Measurements from ENCODE around the gene VSIR.

The VSIR gene

DNA sequence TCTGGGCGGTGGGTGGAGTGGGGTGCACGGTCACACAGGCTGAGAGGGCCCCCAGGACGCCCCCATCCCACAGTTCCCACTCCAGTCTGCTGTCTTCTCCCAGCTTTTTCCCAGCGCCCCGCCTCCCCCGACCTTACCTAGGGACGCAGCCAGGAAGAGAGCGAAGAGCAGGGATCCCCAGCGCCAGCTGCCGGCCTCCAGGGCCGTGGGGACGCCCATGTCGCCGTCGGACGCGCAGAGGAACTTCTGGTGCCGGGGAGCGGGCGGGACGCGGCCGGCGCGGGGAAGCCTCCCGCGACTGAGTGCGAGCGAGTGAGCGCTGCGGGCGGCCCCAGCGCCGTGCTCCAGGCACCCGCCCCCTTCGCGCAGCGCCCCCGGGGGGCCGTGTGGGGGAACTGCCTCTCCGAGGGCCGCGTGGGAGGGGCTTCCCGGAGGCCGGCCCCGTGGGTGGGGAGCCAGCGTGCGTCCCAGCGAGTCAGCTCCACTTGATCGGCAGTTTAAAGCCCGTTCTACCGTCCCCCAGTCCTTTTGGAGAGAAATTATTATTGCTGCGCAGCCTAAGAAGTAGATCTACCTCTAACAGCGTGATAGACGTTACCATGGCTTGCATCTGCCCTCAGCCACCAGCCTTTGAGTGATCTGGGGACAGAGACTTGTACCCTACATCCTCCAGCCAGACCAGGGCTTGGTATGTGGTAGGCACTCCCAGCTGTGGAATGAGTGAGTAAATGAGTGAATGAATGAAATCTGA is at the start of gene VSIR:
VSIR (minus strand) TSS at position 300 of the 751 bp plus-strand sequence; CDS start at position 219, 81 bp downstream.
- DNase-seq (ENCODE audit: low read depth in 2 of 2): peak; percentile 90 to 91

DNA sequence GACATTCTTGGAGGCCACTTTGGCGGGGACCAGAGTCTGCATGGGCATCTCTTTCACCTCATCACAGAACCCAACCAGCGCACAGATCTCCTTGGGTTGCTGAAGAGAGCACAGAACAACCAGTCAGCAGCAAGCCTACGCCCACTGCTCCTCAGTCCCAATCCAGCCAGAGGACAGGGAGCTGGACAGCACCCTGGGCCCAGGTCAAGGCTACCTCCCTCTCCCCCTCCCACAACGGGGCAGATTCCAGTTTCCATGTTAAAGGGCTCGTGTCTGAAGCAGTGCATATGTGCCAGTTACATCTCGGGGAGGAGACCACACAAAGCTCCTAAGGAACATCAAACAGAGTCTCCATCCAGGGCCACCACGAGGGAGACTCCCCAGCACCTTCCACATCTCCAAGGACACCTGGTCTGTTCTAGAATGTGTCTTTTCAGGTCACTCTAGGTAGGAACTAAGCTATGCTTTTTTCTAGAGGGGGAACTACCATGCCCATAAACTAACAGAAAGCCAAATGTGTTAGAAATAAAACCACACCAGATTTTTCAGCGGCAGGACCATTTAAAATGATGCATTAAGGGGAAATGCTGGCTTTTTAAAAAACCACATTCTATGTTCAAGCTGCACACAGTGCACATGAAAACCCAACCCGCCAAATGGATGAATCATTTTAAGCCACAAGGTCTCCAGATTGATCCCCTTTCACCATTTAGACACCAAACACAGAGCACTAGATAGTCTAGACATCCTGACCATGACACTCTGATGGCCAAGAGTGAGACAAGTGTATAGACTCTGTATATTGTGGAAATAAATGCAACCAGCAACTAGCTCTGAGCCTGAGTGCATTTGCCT is 48.8 kb upstream of the VSIR start:
- DNase-seq (ENCODE audit: low read depth in 2 of 2): no peak

DNA sequence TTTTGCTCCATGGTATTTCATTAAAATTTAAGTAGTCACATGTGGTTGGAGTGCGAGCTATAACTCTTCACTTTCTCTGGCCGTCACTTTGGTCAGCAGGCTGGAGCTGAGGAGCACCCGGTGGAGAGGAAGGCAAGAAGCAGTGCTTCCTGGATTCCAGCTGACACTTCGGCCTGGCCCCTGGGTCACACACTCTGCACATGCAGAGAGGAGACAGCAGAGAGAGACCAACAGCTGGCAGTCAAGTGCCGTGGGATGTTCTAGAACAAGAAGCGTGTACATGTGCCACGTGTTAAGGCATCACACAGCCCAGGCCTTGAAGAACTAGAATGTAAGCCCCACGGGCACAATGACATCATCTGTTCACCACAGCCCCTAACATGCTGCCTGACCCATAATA is 47.6 kb upstream of the VSIR start:
- no peak for DNase-seq (ENCODE audit: low read depth in 2 of 2)

DNA sequence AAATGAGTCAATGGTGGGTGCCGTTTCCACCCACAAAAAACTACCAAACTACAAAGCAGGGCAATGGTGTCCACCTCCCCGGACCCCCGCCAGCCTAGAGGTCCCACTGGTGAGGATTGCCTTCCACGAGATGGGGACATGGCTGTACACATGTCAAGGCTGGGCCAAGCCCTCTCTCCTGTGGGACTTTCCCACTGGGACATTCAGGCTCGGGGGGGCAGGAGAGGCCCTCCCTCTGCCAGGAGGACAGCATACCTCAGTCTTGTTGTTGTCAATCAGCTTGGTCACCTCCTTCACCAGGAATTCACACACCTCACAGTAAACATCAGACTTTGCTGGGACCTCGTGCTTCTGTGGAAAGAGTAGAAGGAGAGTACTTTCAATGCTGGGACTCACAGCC is 46.7 kb upstream of the VSIR start:
- DNase-seq (ENCODE audit: low read depth in 2 of 2): no peak

DNA sequence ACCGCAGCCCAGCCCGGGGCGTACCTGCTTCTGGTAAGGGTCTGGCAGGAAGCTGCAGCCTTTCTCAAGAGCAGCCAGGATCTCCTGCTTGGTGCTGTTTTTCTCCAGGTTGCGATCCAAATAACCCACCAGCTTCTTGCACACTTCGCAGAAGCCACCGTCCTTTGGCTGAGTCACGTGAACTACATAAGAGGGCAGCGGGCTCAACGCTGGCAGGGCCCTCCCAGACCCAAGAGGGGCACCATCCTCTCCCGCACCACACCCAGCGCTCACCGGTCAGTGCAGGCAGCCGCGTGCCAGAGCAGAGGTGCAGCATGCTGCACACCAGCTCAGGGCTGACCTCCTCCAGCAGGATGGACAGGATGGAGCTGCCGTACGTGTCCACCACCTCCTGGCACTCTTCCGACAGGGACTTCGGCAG is 46.1 kb upstream of the VSIR start:
- DNase-seq (ENCODE audit: low read depth in 2 of 2): no peak

DNA sequence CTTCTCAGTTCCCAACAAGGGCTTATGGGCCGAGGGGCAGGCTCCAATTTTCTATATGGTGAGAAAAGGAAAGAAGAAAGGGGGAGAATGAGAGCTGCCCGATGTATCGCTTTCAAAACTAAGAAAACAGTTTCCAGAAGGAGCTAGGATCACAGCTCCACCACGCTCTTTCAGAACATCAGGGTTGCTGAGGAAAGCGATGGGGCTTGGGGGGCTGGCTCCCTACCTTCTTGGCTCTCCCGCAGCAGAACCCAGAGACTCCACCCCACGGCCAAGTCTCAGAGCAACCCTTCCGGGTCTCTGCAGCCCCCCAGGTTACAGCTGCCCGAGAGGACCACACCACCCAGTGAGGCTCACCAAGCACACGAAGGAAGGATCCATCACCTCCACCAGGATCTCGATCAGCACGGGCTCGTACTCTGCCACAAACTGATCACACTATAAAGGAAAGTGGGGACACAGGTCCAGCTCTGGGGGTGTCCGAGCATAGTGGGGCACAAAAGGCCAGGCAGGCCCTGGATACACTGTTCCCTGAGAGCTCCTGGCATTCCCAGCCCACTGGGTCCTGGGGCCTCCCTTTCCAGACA is 45.4 kb upstream of the VSIR start:
- DNase-seq (ENCODE audit: low read depth in 2 of 2): no peak

DNA sequence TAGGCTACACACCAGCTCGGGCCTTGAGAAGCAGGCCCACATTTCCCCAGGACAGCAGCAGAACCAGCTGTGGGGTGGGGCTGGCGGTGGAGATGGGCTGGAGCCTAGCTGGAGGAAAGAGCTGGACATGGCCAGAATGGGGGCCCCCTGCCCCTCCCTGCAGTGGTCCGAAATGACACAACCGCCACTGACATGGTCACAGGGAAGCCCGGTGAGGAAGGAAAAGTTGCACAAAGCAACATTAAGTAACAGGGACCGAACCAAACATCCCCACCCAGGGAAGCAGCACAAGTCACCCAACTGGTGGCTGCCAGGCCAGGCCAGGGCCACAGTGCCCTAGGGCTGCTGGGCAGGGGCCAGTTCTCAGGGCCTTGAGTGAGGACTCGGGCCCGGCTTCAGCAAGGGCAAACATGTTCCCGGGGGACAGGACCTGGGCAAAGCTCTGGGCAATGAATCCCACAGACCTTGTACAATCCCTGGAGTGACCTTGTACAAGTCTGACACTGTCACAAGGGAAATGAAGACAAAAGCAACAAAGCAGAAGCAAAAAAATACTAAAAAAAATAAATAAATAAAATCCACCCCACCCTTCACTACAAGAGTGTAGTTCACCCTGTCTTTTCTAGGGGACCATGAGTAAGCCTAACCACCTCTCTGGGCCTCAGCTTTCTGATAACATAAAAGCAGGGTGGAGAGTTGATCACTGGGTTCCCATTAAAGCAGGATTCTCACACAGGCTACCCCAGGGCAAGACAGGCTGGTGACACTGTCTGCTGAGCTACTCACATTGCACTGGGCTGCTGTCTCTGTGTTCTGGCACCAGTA is 44.7 kb upstream of the VSIR start:
- DNase-seq (ENCODE audit: low read depth in 2 of 2): no peak

DNA sequence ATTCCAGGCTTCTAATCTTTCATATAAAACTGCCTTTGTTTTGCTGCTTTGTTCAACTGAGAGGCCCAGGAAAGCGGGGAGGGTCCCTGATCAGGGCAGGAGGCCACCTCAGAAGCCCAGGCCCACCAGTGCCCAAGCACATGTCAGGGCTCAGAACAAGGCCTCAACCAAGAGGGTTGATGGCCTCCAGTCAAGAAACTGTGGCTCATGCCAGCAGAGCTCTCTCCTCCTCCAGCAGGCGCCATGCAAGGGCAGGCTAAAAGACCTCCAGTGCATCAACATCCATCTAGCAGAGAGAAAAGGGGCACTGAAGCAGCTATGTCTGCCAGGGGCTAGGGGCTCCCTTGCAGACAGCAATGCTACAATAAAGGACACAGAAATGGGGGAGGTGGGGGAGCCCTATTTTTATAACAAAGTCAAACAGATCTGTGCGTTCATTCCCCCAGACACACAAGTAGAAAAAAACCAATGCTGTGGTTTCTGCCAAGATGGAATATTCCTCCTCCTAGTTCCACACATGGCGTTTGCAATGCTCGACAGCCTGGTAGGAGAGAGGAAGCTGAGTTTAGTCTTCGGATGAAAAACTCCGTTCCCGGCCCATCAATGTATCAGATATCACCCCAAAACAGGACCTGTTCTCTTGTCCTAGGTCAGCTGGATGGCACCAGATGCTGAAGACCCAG is 43.8 kb upstream of the VSIR start:
- DNase-seq (ENCODE audit: low read depth in 2 of 2): no peak

DNA sequence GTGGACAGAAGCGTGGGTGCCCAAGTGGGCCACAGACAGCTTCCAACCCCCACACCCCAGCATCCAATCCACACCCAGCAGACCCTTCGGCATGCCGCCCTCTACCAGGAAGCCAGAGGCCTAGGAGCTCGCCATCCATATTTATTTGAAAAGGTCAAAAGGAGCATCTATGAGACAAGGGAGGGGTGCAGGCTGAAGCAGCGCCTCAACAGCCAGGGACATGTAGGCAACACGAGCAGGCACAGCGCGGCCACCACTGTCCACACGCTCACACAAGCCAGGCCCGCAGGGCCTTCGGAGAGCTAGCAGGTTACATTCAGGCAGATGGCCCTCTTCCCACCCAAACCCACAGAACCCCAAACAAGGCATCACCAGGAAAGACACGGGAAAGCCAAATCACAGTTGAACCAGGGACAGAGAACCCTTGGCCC is 43.1 kb upstream of the VSIR start:
- DNase-seq (ENCODE audit: low read depth in 2 of 2): no peak

DNA sequence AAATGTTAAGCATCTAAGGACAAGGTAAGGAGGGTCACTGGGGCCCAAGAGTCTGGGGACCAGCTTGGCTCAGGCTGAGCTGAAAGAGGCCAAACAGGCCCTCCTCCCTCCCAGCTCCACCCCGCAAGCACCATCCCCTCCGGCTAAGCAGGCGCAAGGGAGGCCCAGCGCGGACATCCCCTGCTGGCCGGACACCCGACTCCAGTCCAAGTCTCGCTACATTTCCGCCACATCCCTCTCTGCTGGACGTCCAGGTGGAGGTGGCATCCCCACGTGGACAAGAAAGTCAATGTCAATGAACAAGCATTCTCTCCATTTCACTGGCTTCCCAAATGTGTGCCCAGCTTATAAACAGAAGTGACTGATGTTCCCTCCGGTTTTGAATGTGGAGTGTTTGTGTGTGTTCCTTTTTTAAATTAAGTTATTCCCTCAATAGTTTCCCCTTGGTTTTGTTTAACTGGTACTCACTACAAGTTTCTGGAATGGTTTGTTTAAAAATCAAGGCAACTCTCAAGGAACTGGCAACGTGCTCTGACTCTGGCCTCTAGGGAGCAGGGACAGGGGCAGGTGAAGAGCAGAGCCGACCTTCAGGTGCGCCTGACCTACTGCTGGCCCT is 42.3 kb upstream of the VSIR start:
- no peak for DNase-seq (ENCODE audit: low read depth in 2 of 2)

DNA sequence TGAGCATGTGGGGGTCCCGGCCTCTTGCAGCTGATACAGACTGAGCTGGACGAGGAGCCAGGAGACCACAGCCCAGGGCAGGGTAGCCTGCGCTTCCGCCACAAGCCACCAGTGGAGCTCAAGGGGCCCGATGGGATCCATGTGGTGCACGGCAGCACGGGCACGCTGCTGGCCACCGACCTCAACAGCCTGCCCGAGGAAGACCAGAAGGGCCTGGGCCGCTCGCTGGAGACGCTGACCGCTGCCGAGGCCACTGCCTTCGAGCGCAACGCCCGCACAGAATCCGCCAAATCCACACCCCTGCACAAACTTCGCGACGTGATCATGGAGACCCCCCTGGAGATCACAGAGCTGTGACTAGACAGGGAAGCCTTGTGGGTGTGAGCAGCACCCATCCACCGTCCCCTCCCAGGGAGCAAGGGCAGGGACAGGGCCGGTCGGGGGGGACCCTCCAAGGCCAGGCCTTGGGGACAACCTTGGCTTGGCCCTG is 41.6 kb upstream of the VSIR start:
- no peak for DNase-seq (ENCODE audit: low read depth in 2 of 2)

DNA sequence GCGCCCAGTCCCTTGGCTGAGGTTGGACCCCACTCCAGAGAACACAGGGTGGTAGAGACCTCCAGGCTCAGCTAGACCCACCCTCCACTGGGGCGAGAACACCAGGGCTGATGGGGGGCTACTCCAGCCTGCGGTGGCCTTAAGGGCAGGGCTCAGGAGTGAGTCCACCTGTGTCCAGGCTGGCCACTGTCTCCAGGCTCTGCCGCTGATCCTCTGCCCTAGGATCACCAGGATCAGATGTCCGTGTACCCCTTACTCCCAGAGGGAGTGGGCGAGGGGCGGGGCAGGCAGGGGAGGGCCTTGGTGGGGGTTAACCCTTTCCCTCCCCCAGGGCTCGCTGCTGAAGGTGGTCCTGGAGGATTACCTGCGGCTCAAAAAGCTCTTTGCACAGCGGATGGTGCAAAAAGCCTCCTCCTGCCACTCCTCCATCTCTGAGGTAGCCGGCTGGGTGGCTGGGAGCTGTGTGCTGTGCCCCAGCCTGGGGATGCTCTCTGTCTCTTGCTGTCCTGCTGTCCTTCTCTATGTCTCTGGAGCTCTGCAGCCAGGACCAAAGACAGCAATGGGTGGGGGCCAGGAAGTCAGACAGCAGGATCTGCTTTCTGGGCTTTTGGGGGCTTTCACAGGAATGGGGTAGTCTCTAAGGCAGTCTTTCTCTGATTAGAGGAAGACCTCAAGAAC is 39.7 kb upstream of the VSIR start:
- DNase-seq (ENCODE audit: low read depth in 2 of 2): no peak

DNA sequence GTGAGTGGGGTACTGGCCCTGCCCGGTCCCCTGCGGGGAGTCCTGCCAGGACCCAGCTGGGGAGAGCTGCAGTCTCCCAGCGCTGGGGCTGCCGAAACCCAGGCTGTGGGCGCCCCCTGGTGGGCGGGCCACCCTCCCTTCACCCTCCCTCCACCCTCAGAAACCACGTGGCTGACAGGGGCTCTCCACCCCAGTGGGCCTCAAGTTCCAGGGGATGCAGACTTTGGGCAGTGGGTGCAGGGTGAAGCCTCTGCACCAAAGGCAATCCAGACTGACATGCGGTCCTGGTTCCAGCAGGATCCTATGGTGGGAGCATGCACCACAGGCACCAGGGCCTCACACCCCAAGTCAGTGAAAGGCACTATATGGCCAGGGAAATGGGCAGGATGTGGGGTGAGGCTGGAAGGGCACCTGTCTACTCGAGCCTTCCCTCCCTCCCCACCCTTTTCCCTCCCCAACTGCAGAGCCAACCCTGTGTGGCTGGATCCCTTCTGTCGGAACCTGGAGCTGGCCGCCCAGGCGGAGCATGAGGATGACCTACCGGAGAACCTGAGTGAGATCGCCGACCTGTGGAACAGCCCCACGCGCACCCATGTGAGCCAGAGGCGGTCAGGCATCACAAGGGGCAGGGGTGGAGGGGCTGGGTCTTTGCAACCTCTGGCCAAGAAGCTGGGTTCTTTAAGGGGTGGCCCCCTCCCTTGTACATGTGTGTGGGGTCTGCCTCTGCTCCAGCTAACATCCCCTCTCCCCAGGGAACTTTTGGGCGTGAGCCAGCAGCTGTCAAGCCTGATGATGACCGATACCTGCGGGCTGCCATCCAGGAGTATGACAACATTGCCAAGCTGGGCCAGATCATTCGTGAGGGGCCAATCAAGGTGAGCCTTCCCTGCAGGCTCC is 38.9 kb upstream of the VSIR start:
- DNase-seq (ENCODE audit: low read depth in 2 of 2): peak; percentile 60 to 72

DNA sequence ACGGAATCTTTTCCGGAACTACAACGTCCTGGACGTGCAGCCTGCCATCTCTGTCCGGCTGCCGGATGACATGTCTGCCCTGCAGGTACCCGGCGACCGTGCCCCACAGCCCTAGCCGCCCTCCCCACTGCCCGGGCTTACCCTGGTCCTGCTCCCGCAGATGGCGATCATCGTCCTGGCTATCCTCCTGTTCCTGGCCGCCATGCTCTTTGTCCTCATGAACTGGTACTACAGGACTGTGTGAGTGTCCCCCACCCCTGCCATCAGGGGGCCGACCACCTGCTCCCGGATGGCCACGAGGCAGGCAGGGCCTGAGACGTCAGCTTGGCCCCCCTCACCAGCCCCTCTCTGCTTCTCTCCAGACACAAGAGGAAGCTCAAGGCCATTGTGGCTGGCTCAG is 38.0 kb upstream of the VSIR start:
- DNase-seq (ENCODE audit: low read depth in 2 of 2): no peak

DNA sequence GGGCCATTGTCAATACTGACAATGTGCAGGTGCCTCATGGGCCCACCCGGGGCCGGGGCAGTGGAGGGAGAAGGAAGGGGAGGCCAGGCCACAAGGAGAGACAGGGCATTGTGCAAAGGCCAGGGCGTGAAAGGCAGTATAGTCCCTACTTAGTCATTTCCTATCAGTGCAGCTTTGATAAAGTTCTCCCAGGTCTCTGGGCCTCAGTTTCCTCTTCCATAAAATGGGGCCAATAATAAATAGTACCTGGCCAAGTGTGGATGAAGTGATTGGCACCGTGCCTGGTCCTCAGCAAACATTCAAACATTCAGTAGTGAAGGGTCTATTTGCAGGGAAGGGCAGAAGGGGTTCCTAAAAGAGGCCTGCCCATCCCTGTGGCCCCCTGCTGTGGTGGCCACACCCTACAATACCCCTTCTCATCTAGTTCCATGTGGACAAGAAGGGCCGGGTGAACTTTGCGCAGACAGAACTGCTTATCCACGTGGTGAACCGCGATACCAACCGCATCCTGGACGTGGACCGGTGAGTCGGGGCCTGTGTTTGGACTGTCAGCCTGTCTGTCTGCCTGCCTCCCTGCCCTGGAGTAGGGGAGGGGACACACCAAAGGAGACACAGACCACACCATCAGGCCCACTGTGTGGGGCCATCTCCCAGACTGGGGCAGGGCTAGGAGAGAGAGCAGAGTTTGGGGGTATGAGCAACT is 36.9 kb upstream of the VSIR start:
- DNase-seq (ENCODE audit: low read depth in 2 of 2): no peak

DNA sequence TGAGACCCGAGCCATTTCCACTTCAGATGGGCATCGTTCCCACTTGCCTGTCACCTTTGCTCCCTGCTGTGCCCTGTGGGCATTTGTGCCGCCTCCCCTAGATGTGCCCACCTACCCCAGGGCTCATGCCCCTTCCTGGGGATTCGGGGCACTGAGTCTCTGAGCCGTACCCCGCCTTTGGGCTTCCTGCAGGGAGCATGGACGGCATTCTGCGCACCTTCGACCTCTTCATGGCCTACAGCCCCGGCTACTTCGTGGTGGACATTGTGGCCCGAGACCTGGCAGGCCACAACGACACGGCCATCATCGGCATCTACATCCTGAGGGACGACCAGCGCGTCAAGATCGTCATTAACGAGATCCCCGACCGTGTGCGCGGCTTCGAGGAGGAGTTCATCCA is 36.3 kb upstream of the VSIR start:
- DNase-seq (ENCODE audit: low read depth in 2 of 2): no peak

DNA sequence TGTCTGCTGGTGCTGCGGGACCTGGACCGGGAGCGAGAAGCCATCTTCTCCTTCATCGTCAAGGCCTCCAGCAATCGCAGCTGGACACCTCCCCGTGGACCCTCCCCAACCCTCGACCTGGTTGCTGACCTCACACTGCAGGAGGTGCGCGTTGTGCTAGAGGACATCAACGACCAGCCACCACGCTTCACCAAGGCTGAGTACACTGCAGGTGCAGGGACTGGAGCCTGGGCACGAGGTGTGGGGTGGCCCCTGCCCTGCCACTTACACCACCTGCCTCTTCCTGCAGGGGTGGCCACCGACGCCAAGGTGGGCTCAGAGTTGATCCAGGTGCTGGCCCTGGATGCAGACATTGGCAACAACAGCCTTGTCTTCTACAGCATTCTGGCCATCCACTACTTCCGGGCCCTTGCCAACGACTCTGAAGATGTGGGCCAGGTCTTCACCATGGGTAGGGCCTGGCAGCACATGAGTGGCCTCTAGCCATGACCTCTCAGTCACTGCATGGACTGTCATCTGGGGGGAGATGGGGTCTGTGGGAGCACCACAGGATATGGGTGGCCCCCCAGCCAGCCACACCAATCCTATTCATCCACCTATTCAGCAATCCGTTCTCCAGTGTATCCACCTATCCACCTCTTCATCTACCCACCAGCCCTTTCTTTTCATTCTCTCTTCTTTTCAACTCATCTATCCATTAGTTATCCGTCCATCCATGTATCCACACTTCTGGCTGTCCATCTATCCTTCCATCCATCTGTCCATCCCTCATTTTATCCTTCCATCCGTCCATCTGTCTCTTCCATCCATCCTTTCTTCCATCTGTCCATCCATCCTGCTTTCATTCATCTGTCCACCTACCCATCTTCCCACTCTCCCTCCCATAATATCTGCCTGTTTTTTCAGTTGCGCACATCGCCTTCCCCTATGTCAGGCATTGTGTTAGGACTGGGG is 34.5 kb upstream of the VSIR start:
- DNase-seq (ENCODE audit: low read depth in 2 of 2): no peak

Measured in stimulated activated CD4-positive, alpha-beta T cell treated with anti-CD3 and anti-CD28 coated beads, Interleukin-12 subunit alpha, Interleukin-12 subunit beta, amount 100 ng/mL, for 24 hours (primary cell).